H9 (cell line): ENCODE results near the gene IMPDH1. TPM values are rescaled to one million over a fixed set of nuclear protein-coding genes. Genes with fewer than 3 reads are reported as not detected.

Experiments
- DNase-seq: peaks from one replicate; pipeline ENCODE4 v3.0.0-alpha.2; 2017
- H2AFZ ChIP-seq: one replicate; pipeline ENCODE4 v1.6.1; 2013; ENCODE audit warnings: mild to moderate bottlenecking, low read length, control low read depth, moderate library complexity
- H2AK5ac ChIP-seq: 2 replicates; pipeline ENCODE4 v1.6.1; 2013; ENCODE audit warnings: low read length, control low read depth, mixed read lengths; ENCODE audit not compliant: insufficient read length
- H2BK120ac ChIP-seq: one replicate; pipeline ENCODE4 v1.6.1; 2013; ENCODE audit warnings: low read depth, mild to moderate bottlenecking, low read length, control low read depth, inconsistent platforms; ENCODE audit not compliant: poor library complexity, severe bottlenecking
- H2BK12ac ChIP-seq: 2 replicates; pipeline ENCODE4 v1.6.1; 2013; ENCODE audit warnings: low read length, control low read depth, mixed read lengths, low read depth; ENCODE audit not compliant: insufficient read length
- H2BK15ac ChIP-seq: 2 replicates; pipeline ENCODE4 v1.6.1; 2013; ENCODE audit warnings: low read depth, low read length, control low read depth
- H2BK20ac ChIP-seq: one replicate; pipeline ENCODE4 v1.6.1; 2013; ENCODE audit warnings: low read depth, mild to moderate bottlenecking, low read length, control low read depth, inconsistent platforms; ENCODE audit not compliant: poor library complexity, severe bottlenecking
- H2BK5ac ChIP-seq: 2 replicates; pipeline ENCODE4 v1.6.1; 2013; ENCODE audit warnings: low read length, control low read depth, mixed read lengths; ENCODE audit not compliant: insufficient read length
- H3K14ac ChIP-seq: 2 replicates; pipeline ENCODE4 v1.6.1; 2013; ENCODE audit warnings: low read length, control low read depth; ENCODE audit not compliant: insufficient read depth
- H3K18ac ChIP-seq: 2 replicates; pipeline ENCODE4 v1.6.1; 2013; ENCODE audit warnings: low read depth, mild to moderate bottlenecking, mixed read lengths, low read length, control low read depth; ENCODE audit not compliant: insufficient read length
- H3K23ac ChIP-seq: 2 replicates; pipeline ENCODE4 v1.6.1; 2013; ENCODE audit warnings: low read length, control low read depth, mixed read lengths, low read depth; ENCODE audit not compliant: insufficient read length
- H3K23me2 ChIP-seq: 2 replicates; pipeline ENCODE4 v1.6.1; 2013; ENCODE audit warnings: low read depth, mild to moderate bottlenecking, mixed read lengths, low read length, control low read depth; ENCODE audit not compliant: insufficient read length, poor library complexity, severe bottlenecking
- H3K27ac ChIP-seq: 2 replicates; pipeline ENCODE4 v1.5.1; 2013; ENCODE audit warnings: low read length, control low read depth, mixed read lengths, low read depth; ENCODE audit not compliant: insufficient read length
- H3K27me3 ChIP-seq: 2 replicates; pipeline ENCODE4 v1.6.1; 2013; ENCODE audit warnings: low read length, control low read depth, inconsistent platforms; ENCODE audit not compliant: insufficient read depth
- H3K4ac ChIP-seq: 2 replicates; pipeline ENCODE4 v1.6.1; 2013; ENCODE audit warnings: low read depth, mild to moderate bottlenecking, control low read depth, inconsistent platforms, low read length, moderate library complexity
- H3K4me1 ChIP-seq: 2 replicates; pipeline ENCODE4 v1.6.1; 2013; ENCODE audit warnings: low read length, control low read depth, inconsistent platforms; ENCODE audit not compliant: insufficient read depth
- H3K4me2 ChIP-seq: 2 replicates; pipeline ENCODE4 v1.6.1; 2013; ENCODE audit warnings: low read length, control low read depth, mixed read lengths; ENCODE audit not compliant: insufficient read length, insufficient read depth
- H3K56ac ChIP-seq: 2 replicates; pipeline ENCODE4 v1.6.1; 2013; ENCODE audit warnings: low read depth, mild to moderate bottlenecking, mixed read lengths, low read length, control low read depth; ENCODE audit not compliant: insufficient read length
- H3K79me1 ChIP-seq: 2 replicates; pipeline ENCODE4 v1.6.1; 2013; ENCODE audit warnings: low read depth, mild to moderate bottlenecking, moderate library complexity, low read length, control low read depth, inconsistent platforms; ENCODE audit not compliant: insufficient read depth, poor library complexity, severe bottlenecking
- H3K79me2 ChIP-seq: 2 replicates; pipeline ENCODE4 v1.6.1; 2013; ENCODE audit warnings: low read length, control low read depth, inconsistent platforms; ENCODE audit not compliant: insufficient read depth
- H3K9ac ChIP-seq: 2 replicates; pipeline ENCODE4 v1.6.1; 2013; ENCODE audit warnings: low read length, control low read depth, mixed read lengths; ENCODE audit not compliant: insufficient read length; ENCODE audit errors: extremely low read depth
- H3K9me3 ChIP-seq: one replicate; pipeline ENCODE4 v1.6.1; 2013; ENCODE audit warnings: low read depth, low read length, inconsistent platforms; ENCODE audit not compliant: control insufficient read depth
- H3T11ph ChIP-seq: one replicate; pipeline ENCODE4 v1.6.1; 2013; ENCODE audit warnings: mild to moderate bottlenecking, low read length, control low read depth, inconsistent platforms
- H4K20me1 ChIP-seq: one replicate; pipeline ENCODE4 v1.6.1; 2013; ENCODE audit not compliant: control insufficient read depth, insufficient read length, insufficient read depth
- H4K5ac ChIP-seq: 2 replicates; pipeline ENCODE4 v1.6.1; 2013; ENCODE audit warnings: low read depth, mild to moderate bottlenecking, mixed read lengths, low read length, control low read depth; ENCODE audit not compliant: insufficient read length
- H4K8ac ChIP-seq: replicated peaks from 2 replicates; pipeline ENCODE4 v1.6.1; 2013; ENCODE audit warnings: low read length, control low read depth, mixed read lengths, low read depth; ENCODE audit not compliant: insufficient read length
- H4K91ac ChIP-seq: 2 replicates; pipeline ENCODE4 v1.6.1; 2013; ENCODE audit warnings: low read depth, mild to moderate bottlenecking, moderate library complexity, mixed read lengths, low read length, control low read depth; ENCODE audit not compliant: insufficient read length
- H3K27ac Mint-ChIP-seq, 3 experiments: 2 replicates in 2 of 3; 3 replicates in 1 of 3; pipeline ENCODE4 v1.8.0; 2020 to 2021; ENCODE audit warnings: mixed read lengths in 3 of 3, mild to moderate bottlenecking in 1 of 3, moderate library complexity in 1 of 3
- H3K27me3 Mint-ChIP-seq: 2 replicates; pipeline ENCODE4 v1.8.0; 2021; ENCODE audit warnings: low read depth, mild to moderate bottlenecking, moderate library complexity, mixed read lengths
- H3K36me3 Mint-ChIP-seq, 3 experiments: 2 replicates in 2 of 3; 3 replicates in 1 of 3; pipeline ENCODE4 v1.8.0; 2020 to 2021; ENCODE audit warnings: low read depth in 3 of 3, mixed read lengths in 3 of 3; ENCODE audit not compliant: insufficient read depth in 1 of 3
- H3K4me1 Mint-ChIP-seq, 2 experiments: 2 replicates each; pipeline ENCODE4 v1.8.0; 2020; ENCODE audit warnings: mixed read lengths in 2 of 2
- H3K4me3 Mint-ChIP-seq, 2 experiments: 2 replicates in 1 of 2; 3 replicates in 1 of 2; pipeline ENCODE4 v1.8.0; 2020 to 2021; ENCODE audit warnings: mild to moderate bottlenecking in 2 of 2, mixed read lengths in 2 of 2, moderate library complexity in 1 of 2
- H3K9me3 Mint-ChIP-seq, 2 experiments: 2 replicates in 1 of 2; 3 replicates in 1 of 2; pipeline ENCODE4 v1.8.0; 2020; ENCODE audit warnings: mild to moderate bottlenecking in 2 of 2, mixed read lengths in 2 of 2, moderate library complexity in 1 of 2
- CTCF ChIP-seq: fragments of 200-600 bp; sonication (generic); conservative IDR thresholded peaks from 3 replicates; pipeline ENCODE4 v1.8.0; 2021; ENCODE audit warnings: antibody characterized with exemption, mild to moderate bottlenecking
- WGBS: extraction: QIAGEN DNeasy Blood & Tissue Kit; methylation state at CpG from one replicate; pipeline ENCODE4 v1.1.7; 2013; ENCODE audit warnings: missing lambda C conversion rate, low lambda C conversion rate, mixed read lengths; ENCODE audit not compliant: insufficient read length; ENCODE audit errors: extremely low coverage; 5-methylcytosine and 5-hydroxymethylcytosine counted together
- total RNA-seq: library from RNA; stranded (reverse); gene quantifications from 2 replicates; pipeline ENCODE4 v1.2.1, GENCODE V29; 2021

IMPDH1 gene
- total RNA-seq, 1 experiment from 2014 or later, result 35.2 TPM

GRCh38 chr7:128361411-128362379 lies 48.1 kb downstream of the IMPDH1 start, which contains the start of gene PRRT4:
Gene PRRT4, minus strand, starts transcription at chr7:128361690.
- no peaks in the 10 kb centered on the region; a peak in 2 of 7 replicates for H3K36me3 Mint-ChIP-seq
- H3K79me1 ChIP-seq, result no peaks in the 10 kb centered on the region
- no peak within 1 kb of the TSS for H3K23ac ChIP-seq
- no peak within 1 kb of the TSS for H4K91ac ChIP-seq
- H3K9me3 ChIP-seq, result no peaks in the 10 kb centered on the region
- no peaks in the 10 kb centered on the region for H3K4me1 ChIP-seq
- no peak within 1 kb of the TSS for H2BK5ac ChIP-seq
- no peaks in the 10 kb centered on the region for H3K79me2 ChIP-seq
- no peak within 1 kb of the TSS for H3K9ac ChIP-seq
- H3K9me3 Mint-ChIP-seq, result peaks cover 0 to 1% of the 10 kb centered on the region in 2 experiments; a peak in 1 of 5 replicates
- no peak within 1 kb of the TSS for H2BK20ac ChIP-seq
- H2BK120ac ChIP-seq, result no peak within 1 kb of the TSS
- H3T11ph ChIP-seq, result no peak within 1 kb of the TSS
- peak within 1 kb of the TSS; percentile 77 for H3K4me2 ChIP-seq
- no peak within 1 kb of the TSS for H3K27ac ChIP-seq
- H4K20me1 ChIP-seq, result no peaks in the 10 kb centered on the region
- no peak within 1 kb of the TSS for H3K27ac Mint-ChIP-seq
- H2BK12ac ChIP-seq, result no peak within 1 kb of the TSS
- no peak within 1 kb of the TSS for H2AFZ ChIP-seq
- WGBS, result no CpG with 5 or more reads among the region's 88 CpGs
- H3K18ac ChIP-seq, result no peak within 1 kb of the TSS
- peak; percentile 28; the same call in 2 of the 3 replicates for TF ChIP-seq CTCF
- peaks cover 96% of the 10 kb centered on the region for H3K27me3 Mint-ChIP-seq
- H3K4me3 Mint-ChIP-seq, result peak within 1 kb of the TSS; percentile 61 to 95
- no peak within 1 kb of the TSS for H3K4ac ChIP-seq
- H3K4me1 Mint-ChIP-seq, result peaks cover 12 to 20% of the 10 kb centered on the region in 2 experiments
- H3K14ac ChIP-seq, result no peak within 1 kb of the TSS
- no peak for DNase-seq
- no peak within 1 kb of the TSS for H4K8ac ChIP-seq
- H3K23me2 ChIP-seq, result peaks cover 8% of the 10 kb centered on the region
- peaks cover 34% of the 10 kb centered on the region for H3K27me3 ChIP-seq
- no peak within 1 kb of the TSS for H2BK15ac ChIP-seq
- H4K5ac ChIP-seq, result no peak within 1 kb of the TSS
- no peak within 1 kb of the TSS for H3K56ac ChIP-seq
- no peak within 1 kb of the TSS for H2AK5ac ChIP-seq
